Measurements from ENCODE around the gene EVA1A.

The EVA1A gene

GRCh38 chr2:75522543-75523312 lies 38.0 kb downstream of the EVA1A start:
- Histone ChIP-seq H3K36me3 (ENCODE audit: insufficient read depth, low read length) (no peaks in the 10 kb centered on the region), H3K4me3 (ENCODE audit: low read length) (no peak overlapping the region), H3K9me3 (ENCODE audit: low read length) (no peaks in the 10 kb centered on the region), H3K27me3 (ENCODE audit: insufficient read depth, low read length) (no peaks in the 10 kb centered on the region), H3K4me1 (ENCODE audit: insufficient read depth, low read length) (no peaks in the 10 kb centered on the region), H2AFZ (ENCODE audit: low read depth, low read length) (no peak overlapping the region)

GRCh38 chr2:75521225-75521872 lies 39.4 kb downstream of the EVA1A start:
- H3K27me3 ChIP-seq (ENCODE audit: insufficient read depth, low read length) = no peaks in the 10 kb centered on the region
- H3K9me3 ChIP-seq (ENCODE audit: low read length) = no peaks in the 10 kb centered on the region
- no peaks in the 10 kb centered on the region for H3K36me3 ChIP-seq (ENCODE audit: insufficient read depth, low read length)
- no peaks in the 10 kb centered on the region for H3K4me1 ChIP-seq (ENCODE audit: insufficient read depth, low read length)
- H2AFZ ChIP-seq (ENCODE audit: low read depth, low read length) = no peak overlapping the region
- no peak overlapping the region for H3K4me3 ChIP-seq (ENCODE audit: low read length)

GRCh38 chr2:75519843-75520242 lies 40.9 kb downstream of the EVA1A start:
- no peaks in the 10 kb centered on the region for H3K9me3 ChIP-seq (ENCODE audit: low read length)
- H3K4me3 ChIP-seq (ENCODE audit: low read length) = no peak overlapping the region
- H3K36me3 ChIP-seq (ENCODE audit: insufficient read depth, low read length) = no peaks in the 10 kb centered on the region
- no peaks in the 10 kb centered on the region for H3K27me3 ChIP-seq (ENCODE audit: insufficient read depth, low read length)
- no peak overlapping the region for H2AFZ ChIP-seq (ENCODE audit: low read depth, low read length)
- no peaks in the 10 kb centered on the region for H3K4me1 ChIP-seq (ENCODE audit: insufficient read depth, low read length)

GRCh38 chr2:75518638-75519465 lies 41.9 kb downstream of the EVA1A start:
- H3K36me3 ChIP-seq (ENCODE audit: insufficient read depth, low read length) = no peaks in the 10 kb centered on the region
- H3K9me3 ChIP-seq (ENCODE audit: low read length) = no peaks in the 10 kb centered on the region
- no peak overlapping the region for H2AFZ ChIP-seq (ENCODE audit: low read depth, low read length)
- H3K4me1 ChIP-seq (ENCODE audit: insufficient read depth, low read length) = no peaks in the 10 kb centered on the region
- H3K27me3 ChIP-seq (ENCODE audit: insufficient read depth, low read length) = no peaks in the 10 kb centered on the region
- H3K4me3 ChIP-seq (ENCODE audit: low read length) = no peak overlapping the region

- H2AFZ ChIP-seq (ENCODE audit: low read depth, low read length) = no peak overlapping the region
- H3K9me3 ChIP-seq (ENCODE audit: low read length) = peaks cover 2% of the 10 kb centered on the region
- no peaks in the 10 kb centered on the region for H3K4me1 ChIP-seq (ENCODE audit: insufficient read depth, low read length)
- H3K27me3 ChIP-seq (ENCODE audit: insufficient read depth, low read length) = no peaks in the 10 kb centered on the region
- no peak overlapping the region for H3K4me3 ChIP-seq (ENCODE audit: low read length)
- H3K36me3 ChIP-seq (ENCODE audit: insufficient read depth, low read length) = no peaks in the 10 kb centered on the region
Observed at GRCh38 chr2:75517547-75518230, 43.0 kb downstream of the EVA1A start.

- Histone ChIP-seq H2AFZ (ENCODE audit: low read depth, low read length) (no peak overlapping the region), H3K36me3 (ENCODE audit: insufficient read depth, low read length) (no peaks in the 10 kb centered on the region), H3K4me1 (ENCODE audit: insufficient read depth, low read length) (no peaks in the 10 kb centered on the region), H3K27me3 (ENCODE audit: insufficient read depth, low read length) (no peaks in the 10 kb centered on the region), H3K9me3 (ENCODE audit: low read length) (peaks cover 6% of the 10 kb centered on the region), H3K4me3 (ENCODE audit: low read length) (no peak overlapping the region)
Observed at GRCh38 chr2:75516378-75517360, 44.1 kb downstream of the EVA1A start.

GRCh38 chr2:75515584-75516368 lies 45.0 kb downstream of the EVA1A start:
- Histone ChIP-seq H3K4me3 (ENCODE audit: low read length) (no peak overlapping the region), H3K27me3 (ENCODE audit: insufficient read depth, low read length) (no peaks in the 10 kb centered on the region), H3K36me3 (ENCODE audit: insufficient read depth, low read length) (no peaks in the 10 kb centered on the region), H3K4me1 (ENCODE audit: insufficient read depth, low read length) (no peaks in the 10 kb centered on the region), H2AFZ (ENCODE audit: low read depth, low read length) (no peak overlapping the region), H3K9me3 (ENCODE audit: low read length) (peaks cover 6% of the 10 kb centered on the region)

- no peaks in the 10 kb centered on the region for H3K36me3 ChIP-seq (ENCODE audit: insufficient read depth, low read length)
- no peaks in the 10 kb centered on the region for H3K27me3 ChIP-seq (ENCODE audit: insufficient read depth, low read length)
- H3K4me1 ChIP-seq (ENCODE audit: insufficient read depth, low read length) = no peaks in the 10 kb centered on the region
- H3K4me3 ChIP-seq (ENCODE audit: low read length) = no peak overlapping the region
- H3K9me3 ChIP-seq (ENCODE audit: low read length) = peaks cover 6% of the 10 kb centered on the region
- H2AFZ ChIP-seq (ENCODE audit: low read depth, low read length) = no peak overlapping the region
Observed at GRCh38 chr2:75513616-75514170, 47.0 kb downstream of the EVA1A start.

- Histone ChIP-seq H3K27me3 (ENCODE audit: insufficient read depth, low read length) (no peaks in the 10 kb centered on the region), H3K4me1 (ENCODE audit: insufficient read depth, low read length) (no peaks in the 10 kb centered on the region), H3K9me3 (ENCODE audit: low read length) (peaks cover 6% of the 10 kb centered on the region), H3K36me3 (ENCODE audit: insufficient read depth, low read length) (no peaks in the 10 kb centered on the region), H3K4me3 (ENCODE audit: low read length) (no peak overlapping the region), H2AFZ (ENCODE audit: low read depth, low read length) (no peak overlapping the region)
Observed at GRCh38 chr2:75512455-75513212, 48.1 kb downstream of the EVA1A start.

- H3K4me3 ChIP-seq (ENCODE audit: low read length) = no peak overlapping the region
- no peaks in the 10 kb centered on the region for H3K27me3 ChIP-seq (ENCODE audit: insufficient read depth, low read length)
- no peak overlapping the region for H2AFZ ChIP-seq (ENCODE audit: low read depth, low read length)
- no peaks in the 10 kb centered on the region for H3K9me3 ChIP-seq (ENCODE audit: low read length)
- H3K4me1 ChIP-seq (ENCODE audit: insufficient read depth, low read length) = peaks cover 6% of the 10 kb centered on the region
- H3K36me3 ChIP-seq (ENCODE audit: insufficient read depth, low read length) = no peaks in the 10 kb centered on the region
Observed at GRCh38 chr2:75506101-75506697, 54.5 kb downstream of the EVA1A start.
